ENCODE results near the gene BTRC. TPM values are rescaled to one million over a fixed set of nuclear protein-coding genes. Genes with fewer than 3 reads are reported as not detected.

The BTRC gene
- total RNA-seq, 4 donors from 2014 or later, result 11.9 to 19.0 (median 12.2) TPM

- no peak for DNase-seq
- Histone ChIP-seq H3K9me3 (no peaks in the 10 kb centered on the region), H3K27ac (no peak overlapping the region), H3K4me3 (no peak overlapping the region), H3K36me3 (no peaks in the 10 kb centered on the region), H3K4me1 (no peaks in the 10 kb centered on the region), H3K27me3 (no peaks in the 10 kb centered on the region)
- no peak for TF ChIP-seq POLR2A (IDR thresholded peaks at IDR 0.05)
- TF ChIP-seq, protein P1, sequence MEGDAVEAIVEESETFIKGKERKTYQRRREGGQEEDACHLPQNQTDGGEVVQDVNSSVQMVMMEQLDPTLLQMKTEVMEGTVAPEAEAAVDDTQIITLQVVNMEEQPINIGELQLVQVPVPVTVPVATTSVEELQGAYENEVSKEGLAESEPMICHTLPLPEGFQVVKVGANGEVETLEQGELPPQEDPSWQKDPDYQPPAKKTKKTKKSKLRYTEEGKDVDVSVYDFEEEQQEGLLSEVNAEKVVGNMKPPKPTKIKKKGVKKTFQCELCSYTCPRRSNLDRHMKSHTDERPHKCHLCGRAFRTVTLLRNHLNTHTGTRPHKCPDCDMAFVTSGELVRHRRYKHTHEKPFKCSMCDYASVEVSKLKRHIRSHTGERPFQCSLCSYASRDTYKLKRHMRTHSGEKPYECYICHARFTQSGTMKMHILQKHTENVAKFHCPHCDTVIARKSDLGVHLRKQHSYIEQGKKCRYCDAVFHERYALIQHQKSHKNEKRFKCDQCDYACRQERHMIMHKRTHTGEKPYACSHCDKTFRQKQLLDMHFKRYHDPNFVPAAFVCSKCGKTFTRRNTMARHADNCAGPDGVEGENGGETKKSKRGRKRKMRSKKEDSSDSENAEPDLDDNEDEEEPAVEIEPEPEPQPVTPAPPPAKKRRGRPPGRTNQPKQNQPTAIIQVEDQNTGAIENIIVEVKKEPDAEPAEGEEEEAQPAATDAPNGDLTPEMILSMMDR (IDR thresholded peaks at IDR 0.05), result peak in 4 of 6 experiments; percentile 44 to 71 (median 68)
These were observed 87.8 kb downstream of the BTRC start for GRCh38 chr10:101441541-101442455.

- Histone ChIP-seq H3K9me3 (no peaks in the 10 kb centered on the region), H3K36me3 (no peaks in the 10 kb centered on the region), H3K4me1 (no peaks in the 10 kb centered on the region), H3K27me3 (no peaks in the 10 kb centered on the region), H3K4me3 (no peak overlapping the region), H3K27ac (no peak overlapping the region)
- no peak for DNase-seq
- no peak for TF ChIP-seq POLR2A (IDR thresholded peaks at IDR 0.05)
- TF ChIP-seq, protein P1 (IDR thresholded peaks at IDR 0.05), result no peak
These were observed 88.5 kb downstream of the BTRC start for GRCh38 chr10:101442456-101442800.

GRCh38 chr10:101444058-101444898 is 90.3 kb downstream of the BTRC start:
- H3K27ac ChIP-seq, result no peak overlapping the region
- no peaks in the 10 kb centered on the region for H3K36me3 ChIP-seq
- no peak for DNase-seq
- no peak overlapping the region for H3K4me3 ChIP-seq
- TF ChIP-seq, protein P1 (IDR thresholded peaks at IDR 0.05), result peak in 4 of 6 experiments; percentile 10 to 17 (median 14)
- TF ChIP-seq POLR2A (IDR thresholded peaks at IDR 0.05), result no peak
- H3K4me1 ChIP-seq, result no peaks in the 10 kb centered on the region
- H3K9me3 ChIP-seq, result no peaks in the 10 kb centered on the region
- H3K27me3 ChIP-seq, result no peaks in the 10 kb centered on the region

- Histone ChIP-seq H3K27ac (no peak overlapping the region), H3K9me3 (no peaks in the 10 kb centered on the region), H3K27me3 (no peaks in the 10 kb centered on the region), H3K36me3 (no peaks in the 10 kb centered on the region), H3K4me3 (no peak overlapping the region), H3K4me1 (no peaks in the 10 kb centered on the region)
- DNase-seq, result no peak
- TF ChIP-seq POLR2A (IDR thresholded peaks at IDR 0.05), result no peak
- TF ChIP-seq, protein P1 (IDR thresholded peaks at IDR 0.05), result no peak
These were observed 92.1 kb downstream of the BTRC start for GRCh38 chr10:101446071-101446470.

- no peak for DNase-seq
- Histone ChIP-seq H3K27ac (no peak overlapping the region), H3K27me3 (no peaks in the 10 kb centered on the region), H3K4me3 (no peak overlapping the region), H3K4me1 (no peaks in the 10 kb centered on the region), H3K9me3 (no peaks in the 10 kb centered on the region), H3K36me3 (no peaks in the 10 kb centered on the region)
- no peak for TF ChIP-seq POLR2A (IDR thresholded peaks at IDR 0.05)
- TF ChIP-seq, protein P1 (IDR thresholded peaks at IDR 0.05), result no peak
These were observed 93.0 kb downstream of the BTRC start for GRCh38 chr10:101446947-101447346.

All from Peyer's patch (tissue), 4 donors.